ENCODE measurements around the gene CHST13. TPM values are rescaled to one million over a fixed set of nuclear protein-coding genes. Genes with fewer than 3 reads are reported as not detected.
"Not testable (repeated sequence)": the region's sequence is repeated elsewhere in the genome, so short reads cannot be mapped to it uniquely, and the experiment has no call there.

Gene CHST13
- total RNA-seq, 2 donors from 2014 or later: 1.6 to 6.7 TPM

DNA sequence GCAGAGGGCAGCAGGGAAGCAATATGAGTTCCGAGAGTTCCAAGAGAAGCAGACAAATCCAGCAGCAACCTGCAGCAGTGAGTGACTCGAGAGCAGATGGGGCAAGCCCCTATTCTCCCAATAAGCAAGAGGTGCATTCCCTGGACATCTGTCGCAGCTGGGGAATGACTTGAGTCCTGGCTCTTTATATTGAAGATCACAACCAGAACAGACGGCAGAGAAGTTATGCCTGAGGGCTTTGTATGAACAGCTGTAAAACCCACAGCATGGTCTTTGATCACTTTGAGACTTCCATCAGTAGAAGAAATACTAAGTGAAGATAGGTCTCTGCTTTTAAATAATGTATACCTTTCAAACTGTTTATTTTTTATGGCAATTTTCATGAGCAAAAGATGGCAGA is 58.4 kb downstream of the CHST13 start:
- H3K27ac ChIP-seq (ENCODE audit: low read depth, low read length): no peak overlapping the region
- TF ChIP-seq, protein P1, sequence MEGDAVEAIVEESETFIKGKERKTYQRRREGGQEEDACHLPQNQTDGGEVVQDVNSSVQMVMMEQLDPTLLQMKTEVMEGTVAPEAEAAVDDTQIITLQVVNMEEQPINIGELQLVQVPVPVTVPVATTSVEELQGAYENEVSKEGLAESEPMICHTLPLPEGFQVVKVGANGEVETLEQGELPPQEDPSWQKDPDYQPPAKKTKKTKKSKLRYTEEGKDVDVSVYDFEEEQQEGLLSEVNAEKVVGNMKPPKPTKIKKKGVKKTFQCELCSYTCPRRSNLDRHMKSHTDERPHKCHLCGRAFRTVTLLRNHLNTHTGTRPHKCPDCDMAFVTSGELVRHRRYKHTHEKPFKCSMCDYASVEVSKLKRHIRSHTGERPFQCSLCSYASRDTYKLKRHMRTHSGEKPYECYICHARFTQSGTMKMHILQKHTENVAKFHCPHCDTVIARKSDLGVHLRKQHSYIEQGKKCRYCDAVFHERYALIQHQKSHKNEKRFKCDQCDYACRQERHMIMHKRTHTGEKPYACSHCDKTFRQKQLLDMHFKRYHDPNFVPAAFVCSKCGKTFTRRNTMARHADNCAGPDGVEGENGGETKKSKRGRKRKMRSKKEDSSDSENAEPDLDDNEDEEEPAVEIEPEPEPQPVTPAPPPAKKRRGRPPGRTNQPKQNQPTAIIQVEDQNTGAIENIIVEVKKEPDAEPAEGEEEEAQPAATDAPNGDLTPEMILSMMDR (conservative IDR thresholded peaks at IDR 0.05): no peak
- H3K27ac Mint-ChIP-seq: no peak overlapping the region
- no peaks in the 10 kb centered on the region for H3K9me3 ChIP-seq (ENCODE audit: control insufficient read depth, low read length)
- peaks cover 11% of the 10 kb centered on the region for H3K9me3 Mint-ChIP-seq
- H3K36me3 ChIP-seq (ENCODE audit: control insufficient read depth, insufficient read depth, low read length): no peaks in the 10 kb centered on the region
- no peak overlapping the region for H3K4me3 ChIP-seq (ENCODE audit: low read length)
- H3K27me3 ChIP-seq (ENCODE audit: control insufficient read depth, insufficient read depth, low read length, poor library complexity, severe bottlenecking): no peaks in the 10 kb centered on the region
- no peak for DNase-seq
- H3K4me1 ChIP-seq (ENCODE audit: control insufficient read depth, insufficient read depth, low read length): no peaks in the 10 kb centered on the region
- no peak overlapping the region for H3K4me3 Mint-ChIP-seq
- peaks cover 16% of the 10 kb centered on the region for H3K4me1 Mint-ChIP-seq
- 85% methylated on average over 4 of the region's 4 CpGs for WGBS, 2 experiments (ENCODE audit: insufficient coverage in 1 of 2, insufficient read length in 1 of 2)
- no peaks in the 10 kb centered on the region for H3K36me3 Mint-ChIP-seq (ENCODE audit: low read depth)
- H3K27me3 Mint-ChIP-seq (ENCODE audit: insufficient read depth): peaks cover 3% of the 10 kb centered on the region
- no peak overlapping the region for H3K9ac ChIP-seq (ENCODE audit: extremely low read depth, low read length, poor library complexity, severe bottlenecking)

DNA sequence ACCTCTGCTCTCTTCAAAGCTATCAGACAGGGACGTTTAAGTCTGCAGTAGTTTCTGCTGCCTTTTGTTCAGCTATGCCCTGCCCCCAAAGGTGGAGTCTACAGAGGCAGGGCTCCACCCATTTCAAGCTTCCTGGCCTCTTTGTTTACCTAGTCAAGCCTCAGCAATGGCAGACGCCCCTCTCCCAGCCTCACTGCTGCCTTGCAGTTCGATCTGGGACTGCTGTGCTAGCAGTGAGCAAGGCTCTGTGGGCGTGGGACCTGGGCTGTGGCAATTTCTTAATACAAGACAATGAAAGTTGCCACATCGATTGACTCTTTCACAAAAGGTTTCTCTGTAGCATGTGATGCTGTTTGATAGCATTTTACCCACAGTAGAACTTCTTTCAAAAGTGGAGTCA is 67.6 kb downstream of the CHST13 start:
- not testable (repeated sequence) for H3K27me3 ChIP-seq (ENCODE audit: control insufficient read depth, insufficient read depth, low read length, poor library complexity, severe bottlenecking); H3K36me3 Mint-ChIP-seq (ENCODE audit: low read depth); H3K4me3 Mint-ChIP-seq; DNase-seq; H3K9ac ChIP-seq (ENCODE audit: extremely low read depth, low read length, poor library complexity, severe bottlenecking); H3K4me1 ChIP-seq (ENCODE audit: control insufficient read depth, insufficient read depth, low read length); H3K27ac ChIP-seq (ENCODE audit: low read depth, low read length); H3K36me3 ChIP-seq (ENCODE audit: control insufficient read depth, insufficient read depth, low read length); H3K27me3 Mint-ChIP-seq (ENCODE audit: insufficient read depth); H3K4me1 Mint-ChIP-seq; H3K4me3 ChIP-seq (ENCODE audit: low read length); H3K27ac Mint-ChIP-seq
- H3K9me3 Mint-ChIP-seq: peaks cover 46% of the 10 kb centered on the region
- 75 to 79% methylated on average over 5 of the region's 5 CpGs for WGBS, 2 experiments (ENCODE audit: insufficient coverage in 1 of 2, insufficient read length in 1 of 2)
- peaks cover 12% of the 10 kb centered on the region for H3K9me3 ChIP-seq (ENCODE audit: control insufficient read depth, low read length)

Other genes with a start within 250 kb of the CHST13 start
- gene KLF15, start 166.7 kb upstream of the CHST13 start, total RNA-seq: 10 to 100 TPM; 20.7 to 31.1 TPM
- under 1 TPM; 0.44 to 0.66 TPM for gene CFAP100, start 129.2 kb upstream of the CHST13 start, total RNA-seq
- 10 to 100 TPM; 30.5 to 31.6 TPM for gene ZXDC, start 48.3 kb upstream of the CHST13 start, total RNA-seq
- gene UROC1, start 6.4 kb upstream of the CHST13 start, total RNA-seq: not detected
- gene C3orf22, start 34.8 kb downstream of the CHST13 start, total RNA-seq: not detected
- gene TXNRD3, start 131.0 kb downstream of the CHST13 start, total RNA-seq: 10 to 100 TPM; 13.1 to 18.1 TPM
- gene CHCHD6, start 180.1 kb downstream of the CHST13 start, total RNA-seq: 10 to 100 TPM; 23.6 to 34.4 TPM